B cell (primary cell): Measurements from ENCODE around the gene AAR2. TPM values are rescaled to one million over a fixed set of nuclear protein-coding genes. Genes with fewer than 3 reads are reported as not detected.

ENCODE experiments used
- ATAC-seq: fragments of 200-7000 bp; cut with Tn5 transposase; one replicate; pipeline ENCODE4 v1.10.0; 2021; ENCODE audit warnings: low read depth, mild to moderate bottlenecking, moderate number of reproducible peaks, moderate library complexity
- CTCF ChIA-PET: fragments of 350-600 bp; sonication (Branson Sonifier 250); formaldehyde crosslinking; loops from one replicate; lab custom pipeline; 2021; ENCODE audit warnings: antibody characterized with exemption, inconsistent platforms; lab: Charles Lee
- POLR2A ChIA-PET: fragments of 350-600 bp; sonication (Branson Sonifier 250); formaldehyde crosslinking; loops from one replicate; lab custom pipeline; 2021; ENCODE audit warnings: antibody characterized with exemption; lab: Charles Lee
- DNase-seq: peaks from one replicate; pipeline ENCODE4 v3.0.0; 2013
- H2AFZ ChIP-seq: 2 replicates; pipeline ENCODE4 v1.6.1; 2012; ENCODE audit warnings: mild to moderate bottlenecking, low read depth, low read length; ENCODE audit not compliant: insufficient read depth, poor library complexity, severe bottlenecking
- H3K27ac ChIP-seq, 2 donors: 1 replicate in 1 of 2; 2 replicates in 1 of 2; pipeline ENCODE4 v1.5.1; 2012 to 2013; ENCODE audit warnings: low read length in 2 of 2, mild to moderate bottlenecking in 2 of 2, moderate library complexity in 1 of 2
- H3K27me3 ChIP-seq, 4 experiments: fragments of 200-600 bp in 1 of 4; sonication (generic) in 1 of 4; replicated peaks in 1 of 4; 1 replicate in 2 of 4; 2 replicates in 2 of 4; pipeline versions ENCODE4 v1.6.1 to v1.7.0; 2013 to 2016; ENCODE audit warnings: low read length in 3 of 4, mild to moderate bottlenecking in 2 of 4, mixed read lengths in 1 of 4, moderate library complexity in 1 of 4; ENCODE audit not compliant: insufficient read depth in 4 of 4, control insufficient read depth in 3 of 4; ENCODE audit errors: control extremely low read depth in 1 of 4
- H3K36me3 ChIP-seq, 2 experiments: replicated peaks in 1 of 2; 1 replicate in 1 of 2; 2 replicates in 1 of 2; pipeline versions ENCODE4 v1.6.1 to v1.7.1; 2013; ENCODE audit warnings: low read length in 1 of 2; ENCODE audit not compliant: insufficient read depth in 2 of 2, control insufficient read depth in 1 of 2; ENCODE audit errors: control extremely low read depth in 1 of 2, extremely low read depth in 1 of 2
- H3K4me1 ChIP-seq, 2 donors: fragments of 200-600 bp in 1 of 2; sonication (generic) in 1 of 2; 1 replicate in 1 of 2; 2 replicates in 1 of 2; pipeline versions ENCODE4 v1.5.1 to v1.6.1; 2013 to 2017; ENCODE audit warnings: low read length in 2 of 2; ENCODE audit not compliant: control insufficient read depth in 2 of 2, insufficient read depth in 2 of 2
- H3K4me2 ChIP-seq: replicated peaks from 2 replicates; pipeline ENCODE3; 2012; ENCODE audit warnings: mild to moderate bottlenecking, low read depth, low read length; ENCODE audit not compliant: poor library complexity, severe bottlenecking
- H3K4me3 ChIP-seq, 5 experiments: fragments of 200-600 bp in 1 of 5; sonication (generic) in 1 of 5; 1 replicate in 3 of 5; 2 replicates in 2 of 5; pipeline versions ENCODE4 v1.5.1 to v1.7.0; 2011 to 2016; ENCODE audit warnings: low read length in 4 of 5, mild to moderate bottlenecking in 4 of 5, low read depth in 2 of 5, control low read depth in 1 of 5, moderate library complexity in 1 of 5; ENCODE audit not compliant: insufficient read depth in 1 of 5; ENCODE audit errors: control extremely low read depth in 1 of 5, extremely low read depth in 1 of 5
- H3K79me2 ChIP-seq: fragments of 200-600 bp; sonication (generic); one replicate; pipeline ENCODE4 v1.6.0; 2016; ENCODE audit warnings: low read length; ENCODE audit not compliant: control insufficient read depth, insufficient read depth
- H3K9ac ChIP-seq: fragments of 200-600 bp; sonication (generic); 2 replicates; pipeline ENCODE4 v1.6.1; 2017; ENCODE audit warnings: mild to moderate bottlenecking, low read length, moderate library complexity
- H3K9me3 ChIP-seq, 3 donors: one replicate each; pipeline versions ENCODE4 v1.6.1 to v1.7.1; 2013; ENCODE audit warnings: low read length in 2 of 3; ENCODE audit not compliant: control insufficient read depth in 2 of 3, insufficient read depth in 1 of 3; ENCODE audit errors: control extremely low read depth in 1 of 3
- H4K20me1 ChIP-seq: 2 replicates; pipeline ENCODE4 v1.6.0; 2012; ENCODE audit warnings: mild to moderate bottlenecking, low read length; ENCODE audit not compliant: insufficient read depth, control insufficient read depth, poor library complexity, severe bottlenecking
- H3K27ac Mint-ChIP-seq: one replicate; pipeline ENCODE4 v1.8.0; 2021; ENCODE audit warnings: mixed read lengths
- H3K27me3 Mint-ChIP-seq: one replicate; pipeline ENCODE4 v1.8.0; 2021; ENCODE audit warnings: mixed read lengths
- H3K4me1 Mint-ChIP-seq: one replicate; pipeline ENCODE4 v1.8.0; 2021; ENCODE audit warnings: mixed read lengths
- H3K4me3 Mint-ChIP-seq: one replicate; pipeline ENCODE4 v1.8.0; 2021; ENCODE audit warnings: mixed read lengths
- H3K9me3 Mint-ChIP-seq: one replicate; pipeline ENCODE4 v1.8.0; 2022; ENCODE audit warnings: mixed read lengths; ENCODE audit not compliant: insufficient read depth
- EZH2 ChIP-seq: IDR thresholded peaks from 2 replicates; pipeline ENCODE4 v1.6.1; 2012; ENCODE audit warnings: borderline replicate concordance, low read depth, mild to moderate bottlenecking, moderate library complexity, low read length; ENCODE audit not compliant: insufficient read depth, poor library complexity, severe bottlenecking
- whole genome bisulfite sequencing: methylation state at CpG from one replicate; pipeline ENCODE4 v1.1.5; 2013; ENCODE audit warnings: missing lambda C conversion rate; ENCODE audit not compliant: insufficient coverage; 5-methylcytosine and 5-hydroxymethylcytosine counted together
- intact Hi-C: fragments of 100-400 bp; cut with micrococcal nuclease; formaldehyde crosslinking; loops from one replicate; pipeline ENCODE4 v1.10.0; 2022
- polyA plus RNA-seq: library from polyadenylated mRNA; depleted of rRNA; stranded (reverse); fragments of >200 nt; gene quantifications from 2 replicates; pipeline ENCODE4 v1.2.3, GENCODE V29; 2012
- total RNA-seq, 2 donors: library from RNA; stranded (reverse); fragments of 120-200 nt in 1 of 2; gene quantifications; 1 replicate in 1 of 2; 2 replicates in 1 of 2; pipeline versions ENCODE4 v1.2.3 to v1.2.4, GENCODE V29; 2013 to 2022
- TF ChIP-seq, protein P1 (sequence below): fragments of 200-600 bp; IDR thresholded peaks from one replicate; pipeline ENCODE4 v1.8.0; 2022; ENCODE audit warnings: antibody characterized with exemption, mild to moderate bottlenecking

The AAR2 gene
- total and polyA plus RNA-seq, 2 donors (not counting 1 experiment from before 2014, with no cell fraction given) = 10.3 to 21.3 TPM

GRCh38 chr20:36279362-36279761, 43.1 kb downstream of the AAR2 start:
- CTCF ChIA-PET = no interaction called here
- Mint-ChIP-seq H3K9me3 (no peaks in the 10 kb centered on the region), H3K4me1 (no peaks in the 10 kb centered on the region), H3K27ac (no peak overlapping the region), H3K27me3 (peaks cover 33% of the 10 kb centered on the region), H3K4me3 (no peak overlapping the region)
- H3K27ac ChIP-seq = no peak overlapping the region
- ATAC-seq (no peak), DNase-seq (no peak)
- no peak overlapping the region for H2AFZ ChIP-seq
- intact Hi-C loops = no loop called here
- TF ChIP-seq, protein P1, sequence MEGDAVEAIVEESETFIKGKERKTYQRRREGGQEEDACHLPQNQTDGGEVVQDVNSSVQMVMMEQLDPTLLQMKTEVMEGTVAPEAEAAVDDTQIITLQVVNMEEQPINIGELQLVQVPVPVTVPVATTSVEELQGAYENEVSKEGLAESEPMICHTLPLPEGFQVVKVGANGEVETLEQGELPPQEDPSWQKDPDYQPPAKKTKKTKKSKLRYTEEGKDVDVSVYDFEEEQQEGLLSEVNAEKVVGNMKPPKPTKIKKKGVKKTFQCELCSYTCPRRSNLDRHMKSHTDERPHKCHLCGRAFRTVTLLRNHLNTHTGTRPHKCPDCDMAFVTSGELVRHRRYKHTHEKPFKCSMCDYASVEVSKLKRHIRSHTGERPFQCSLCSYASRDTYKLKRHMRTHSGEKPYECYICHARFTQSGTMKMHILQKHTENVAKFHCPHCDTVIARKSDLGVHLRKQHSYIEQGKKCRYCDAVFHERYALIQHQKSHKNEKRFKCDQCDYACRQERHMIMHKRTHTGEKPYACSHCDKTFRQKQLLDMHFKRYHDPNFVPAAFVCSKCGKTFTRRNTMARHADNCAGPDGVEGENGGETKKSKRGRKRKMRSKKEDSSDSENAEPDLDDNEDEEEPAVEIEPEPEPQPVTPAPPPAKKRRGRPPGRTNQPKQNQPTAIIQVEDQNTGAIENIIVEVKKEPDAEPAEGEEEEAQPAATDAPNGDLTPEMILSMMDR = no peak
- TF ChIP-seq EZH2 = no peak
- no peaks in the 10 kb centered on the region for H3K79me2 ChIP-seq
- H3K4me1 ChIP-seq = no peaks in the 10 kb centered on the region
- H3K4me3 ChIP-seq = no peak overlapping the region
- no peaks in the 10 kb centered on the region for H3K36me3 ChIP-seq
- no peaks in the 10 kb centered on the region for H3K9me3 ChIP-seq
- WGBS = 92% methylated on average over 4 of the region's 5 CpGs
- peaks cover 0 to 8% (median 0%) of the 10 kb centered on the region in 4 experiments for H3K27me3 ChIP-seq
- POLR2A ChIA-PET = interaction anchor here (0.7 kb wide), 1 partner anchor 883 kb away, joined by 3 read pairs; no protein-coding TSS in a partner anchor
- H3K9ac ChIP-seq = no peak overlapping the region
- no peak overlapping the region for H3K4me2 ChIP-seq
- H4K20me1 ChIP-seq = no peaks in the 10 kb centered on the region

DNA sequence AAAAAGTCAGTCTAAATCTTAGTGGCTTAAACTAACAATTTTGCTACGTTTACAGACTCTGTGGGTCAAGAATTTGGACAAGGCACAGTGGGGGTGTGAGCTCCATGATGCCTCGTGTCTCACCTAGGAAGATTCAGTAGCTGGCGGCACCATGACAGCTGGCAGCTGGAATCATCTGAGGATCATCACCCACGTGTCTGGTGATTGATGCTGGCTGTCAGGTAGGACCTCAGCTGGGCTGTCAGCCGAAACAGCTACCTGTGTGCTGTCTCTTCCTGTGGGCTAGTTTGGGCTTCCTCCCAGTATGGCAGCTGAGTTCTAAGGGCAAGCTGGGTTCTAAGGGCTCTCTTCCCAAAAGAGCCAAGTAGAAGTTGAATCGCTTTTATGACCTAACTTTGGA, 43.5 kb downstream of the AAR2 start:
- H2AFZ ChIP-seq = no peak overlapping the region
- H3K27ac Mint-ChIP-seq = no peak overlapping the region
- intact Hi-C loops = no loop called here
- POLR2A ChIA-PET = interaction anchor here (0.7 kb wide), 1 partner anchor 883 kb away, joined by 3 read pairs; no protein-coding TSS in a partner anchor
- no peaks in the 10 kb centered on the region for H4K20me1 ChIP-seq
- CTCF ChIA-PET = no interaction called here
- no peaks in the 10 kb centered on the region for H3K4me1 ChIP-seq
- no peaks in the 10 kb centered on the region for H3K79me2 ChIP-seq
- H3K9ac ChIP-seq = no peak overlapping the region
- no peaks in the 10 kb centered on the region for H3K4me1 Mint-ChIP-seq
- DNase-seq (no peak), ATAC-seq (no peak)
- H3K4me3 Mint-ChIP-seq = no peak overlapping the region
- no peak overlapping the region for H3K27ac ChIP-seq
- TF ChIP-seq, protein P1 = no peak
- no peak for TF ChIP-seq EZH2
- peaks cover 0 to 8% (median 0%) of the 10 kb centered on the region in 4 experiments for H3K27me3 ChIP-seq
- H3K9me3 ChIP-seq = no peaks in the 10 kb centered on the region
- no peaks in the 10 kb centered on the region for H3K9me3 Mint-ChIP-seq
- WGBS = 61% methylated on average over 5 of the region's 6 CpGs
- H3K27me3 Mint-ChIP-seq = peaks cover 35% of the 10 kb centered on the region
- no peak overlapping the region for H3K4me2 ChIP-seq
- H3K4me3 ChIP-seq = no peak overlapping the region
- H3K36me3 ChIP-seq = no peaks in the 10 kb centered on the region
